ENCODE results near the gene DENND5A.

GRCh38 chr11:9231848-9232177 lies 33.3 kb downstream of the DENND5A start:
- TF ChIP-seq CTCF (conservative IDR thresholded peaks at IDR 0.05; ENCODE audit: low read length) (no peak), EZH2phosphoT487 (IDR thresholded peaks at IDR 0.05; ENCODE audit: borderline replicate concordance, low read depth, low read length) (no peak)
